Aorta (tissue), 5 donors: ENCODE results near the gene DMBT1. TPM values are rescaled to one million over a fixed set of nuclear protein-coding genes. Genes with fewer than 3 reads are reported as not detected.

Experiments
- ATAC-seq: fragments of 200-7000 bp; cut with Tn5 transposase; one replicate; pipeline ENCODE4 v1.9.1; 2022; ENCODE audit warnings: moderate library complexity; ENCODE audit not compliant: low FRiP score
- DNase-seq, 2 donors: peaks; one replicate each; pipeline ENCODE4 v3.0.0-alpha.2; 2020
- H3K27ac ChIP-seq, 2 donors: one replicate each; pipeline ENCODE4 v1.5.1; 2013; ENCODE audit warnings: low read length in 2 of 2, mild to moderate bottlenecking in 2 of 2, moderate library complexity in 2 of 2, control low read depth in 1 of 2, inconsistent platforms in 1 of 2, low read depth in 1 of 2
- H3K27me3 ChIP-seq, 2 donors: one replicate each; pipeline ENCODE4 v1.6.1; 2013; ENCODE audit warnings: control low read depth in 1 of 2, low read length in 1 of 2, mild to moderate bottlenecking in 1 of 2, moderate library complexity in 1 of 2; ENCODE audit not compliant: insufficient read depth in 2 of 2, control insufficient read depth in 1 of 2
- H3K36me3 ChIP-seq, 2 donors: one replicate each; pipeline ENCODE4 v1.6.1; 2013; ENCODE audit warnings: control low read depth in 1 of 2, low read length in 1 of 2, mild to moderate bottlenecking in 1 of 2; ENCODE audit not compliant: insufficient read depth in 2 of 2, control insufficient read depth in 1 of 2
- H3K4me1 ChIP-seq, 2 donors: one replicate each; pipeline ENCODE4 v1.6.1; 2013; ENCODE audit warnings: low read length in 2 of 2, control low read depth in 1 of 2, mild to moderate bottlenecking in 1 of 2, moderate library complexity in 1 of 2; ENCODE audit not compliant: insufficient read depth in 2 of 2, control insufficient read depth in 1 of 2
- H3K4me3 ChIP-seq, 2 donors: one replicate each; pipeline ENCODE4 v1.5.1; 2013; ENCODE audit warnings: low read length in 2 of 2, control low read depth in 1 of 2, mild to moderate bottlenecking in 1 of 2
- H3K9me3 ChIP-seq: one replicate; pipeline ENCODE4 v1.6.1; 2013; ENCODE audit warnings: mild to moderate bottlenecking, low read length; ENCODE audit not compliant: control insufficient read depth
- WGBS, 2 donors: extraction: QIAGEN DNeasy Blood & Tissue Kit; methylation state at CpG; one replicate each; pipeline ENCODE4 v1.1.7; 2013; 5-methylcytosine and 5-hydroxymethylcytosine counted together
- intact Hi-C, 2 donors: fragments of 100-400 bp; cut with DNase I; formaldehyde crosslinking; loops; one replicate each; pipeline versions ENCODE4 v1.14.2 to v1.15.0; 2022
- polyA plus RNA-seq, 2 donors: library from polyadenylated mRNA; stranded (reverse); fragments of 200-250 nt; gene quantifications; one replicate each; pipeline ENCODE4 v1.2.3, GENCODE V29; 2013
- total RNA-seq, 2 donors: library from RNA; stranded (reverse); fragmentation: NEBNext Ultra II Directional; extraction: Animal tissue kit (Norgen Biotek cat#: 25700); gene quantifications; one replicate each; pipeline ENCODE4 v1.2.1, GENCODE V29; 2021
- donor health status: healthy with polysubstance abuse.
- donor health status: Bipolar disorder and iron deficiency.
- donor health status: DM: no; HTN: no; CAD: no.
- donor health status: DM: no; HTN: no; CAD: no.
- donor health status: DM: yes; HTN: yes; CAD: no.

Gene DMBT1
- total and polyA plus RNA-seq, 4 donors = 0.05 to 4.9 (median 0.11) TPM

DNA sequence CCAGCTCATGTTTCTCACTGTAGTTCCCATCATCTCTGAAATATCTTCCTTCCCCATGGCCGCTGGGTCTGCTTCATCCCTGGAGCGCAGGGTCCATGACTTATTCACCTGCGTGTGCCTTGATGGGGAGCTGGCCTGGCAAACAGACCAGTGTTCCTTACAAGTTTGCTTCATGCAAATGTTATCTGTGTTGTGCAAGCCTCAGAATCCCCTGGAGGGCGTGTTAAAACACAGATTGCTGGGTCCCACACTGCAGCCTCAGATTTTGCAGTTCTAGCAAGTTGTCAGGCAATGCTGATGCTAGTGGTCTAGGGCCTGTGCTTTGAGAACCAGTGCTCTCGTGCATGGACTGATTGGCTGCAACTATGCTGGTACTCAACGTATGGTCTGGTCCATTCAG, 7.2 kb upstream of the DMBT1 start:
- ATAC-seq (no peak), DNase-seq (no peak)
- H3K27me3 ChIP-seq = no peaks in the 10 kb centered on the region
- H3K27ac ChIP-seq = no peak overlapping the region
- 94% methylated on average over 6 of the region's 6 CpGs for WGBS, 2 donors
- H3K36me3 ChIP-seq = no peaks in the 10 kb centered on the region
- no peak overlapping the region for H3K4me3 ChIP-seq
- no peaks in the 10 kb centered on the region for H3K9me3 ChIP-seq
- no peaks in the 10 kb centered on the region for H3K4me1 ChIP-seq
- intact Hi-C loops = no loop called here

DNA sequence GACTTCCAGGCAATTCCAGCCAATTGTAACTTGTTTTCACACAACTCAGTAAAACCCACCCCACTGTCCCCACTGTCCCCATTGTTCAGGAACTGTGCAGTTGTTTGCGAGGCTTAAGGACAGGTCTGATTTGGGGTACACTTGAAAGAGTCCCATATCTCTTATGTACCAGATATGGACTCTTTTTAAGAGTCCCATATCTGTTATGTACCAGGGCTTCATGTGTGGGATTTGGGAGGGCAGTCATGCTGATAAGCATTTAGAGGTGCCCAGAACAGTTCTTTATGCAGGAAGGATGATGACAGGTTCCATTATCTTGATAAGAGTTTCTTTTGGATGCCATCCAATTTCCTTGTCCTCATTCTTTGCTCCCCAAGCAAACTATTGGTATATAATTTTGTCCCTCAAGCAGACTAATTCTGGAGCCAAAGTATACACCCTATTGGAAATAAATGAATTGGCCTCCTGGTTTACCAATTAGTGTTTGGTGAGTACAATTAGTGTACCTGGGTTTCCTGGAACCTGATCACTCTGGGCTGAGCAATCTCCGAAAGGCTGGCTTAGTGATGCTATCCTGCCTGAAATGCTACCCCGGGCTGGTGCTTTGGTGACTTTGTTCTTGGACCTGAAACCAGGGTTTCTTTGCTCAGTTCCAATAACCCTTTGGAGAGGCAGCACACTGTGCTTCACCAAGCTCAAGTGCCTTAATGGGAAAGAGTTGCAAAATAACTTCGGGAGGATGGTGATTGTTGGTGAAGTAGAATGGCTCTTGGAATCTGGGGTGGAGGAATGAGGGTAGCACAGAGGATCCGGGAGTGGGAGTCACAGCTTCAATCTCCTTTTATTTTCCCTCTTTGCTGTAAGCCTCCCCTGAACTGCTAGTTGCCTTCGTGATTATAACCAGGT, 6.2 kb upstream of the DMBT1 start:
- no peaks in the 10 kb centered on the region for H3K36me3 ChIP-seq
- 86 to 88% methylated on average over 6 of the region's 6 CpGs for WGBS, 2 donors
- ATAC-seq (no peak), DNase-seq (no peak)
- intact Hi-C loops = no loop called here
- no peaks in the 10 kb centered on the region for H3K27me3 ChIP-seq
- H3K27ac ChIP-seq = no peak overlapping the region
- no peaks in the 10 kb centered on the region for H3K9me3 ChIP-seq
- H3K4me3 ChIP-seq = no peak overlapping the region
- no peaks in the 10 kb centered on the region for H3K4me1 ChIP-seq

DNA sequence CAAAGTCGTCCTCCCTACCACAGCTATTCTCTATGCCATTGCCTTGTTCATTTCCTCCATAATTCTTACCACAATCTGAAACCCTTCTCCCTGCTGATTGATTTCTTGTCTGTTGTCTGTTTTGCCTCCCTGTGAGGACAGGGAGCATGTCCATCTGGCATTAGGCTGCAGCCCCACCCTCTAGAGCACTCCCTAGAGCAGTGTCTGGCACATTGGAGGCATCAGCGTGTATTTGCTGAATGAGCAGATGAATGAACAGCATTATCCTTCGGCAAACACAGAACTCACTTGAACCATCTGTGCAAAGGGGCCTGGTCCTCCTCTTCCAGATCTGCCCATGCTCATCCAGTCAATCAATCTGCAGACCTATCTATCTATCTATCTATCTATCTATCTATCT, 5.1 kb upstream of the DMBT1 start:
- no peaks in the 10 kb centered on the region for H3K27me3 ChIP-seq
- ATAC-seq (no peak), DNase-seq (no peak)
- no peaks in the 10 kb centered on the region for H3K4me1 ChIP-seq
- no peaks in the 10 kb centered on the region for H3K36me3 ChIP-seq
- H3K9me3 ChIP-seq = no peaks in the 10 kb centered on the region
- H3K27ac ChIP-seq = no peak overlapping the region
- 99 to 100% methylated on average over 3 of the region's 3 CpGs for WGBS, 2 donors
- no peak overlapping the region for H3K4me3 ChIP-seq
- intact Hi-C loops = no loop called here

DNA sequence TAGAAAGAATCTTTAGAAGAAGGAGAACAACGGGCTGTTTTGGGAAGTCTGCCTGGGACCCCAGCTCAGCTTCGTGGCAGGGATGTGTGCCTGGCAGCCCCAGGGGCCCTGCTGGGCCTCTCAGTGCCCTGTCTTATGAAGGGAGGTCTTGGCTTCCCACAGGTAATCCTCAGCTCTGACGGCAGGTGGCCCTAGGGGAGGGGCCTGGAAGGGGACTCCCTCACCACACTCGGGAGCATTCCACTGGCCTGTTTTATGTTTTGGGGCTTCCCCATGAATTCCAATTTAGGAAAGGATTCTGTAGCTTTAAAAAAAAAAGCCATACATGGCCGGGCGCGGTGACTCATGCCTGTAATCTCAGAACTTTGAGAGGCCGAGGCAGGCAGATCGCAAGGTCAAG, 3.0 kb upstream of the DMBT1 start:
- no peak for ATAC-seq
- intact Hi-C loops = no loop called here
- no peaks in the 10 kb centered on the region for H3K4me1 ChIP-seq
- H3K27ac ChIP-seq = no peak overlapping the region
- H3K27me3 ChIP-seq = no peaks in the 10 kb centered on the region
- H3K9me3 ChIP-seq = no peaks in the 10 kb centered on the region
- H3K4me3 ChIP-seq = no peak overlapping the region
- H3K36me3 ChIP-seq = no peaks in the 10 kb centered on the region
- DNase-seq = no peak
- 41 to 44% methylated on average over 9 of the region's 9 CpGs for WGBS, 2 donors

GRCh38 chr10:122558452-122558851, 2.1 kb upstream of the DMBT1 start:
- no peak for ATAC-seq
- WGBS, 2 donors = 91 to 92% methylated on average over 5 of the region's 5 CpGs

GRCh38 chr10:122559228-122559627, 1.3 kb upstream of the DMBT1 start:
- no peaks in the 10 kb centered on the region for H3K36me3 ChIP-seq
- WGBS, 2 donors = 74 to 76% methylated on average over 2 of the region's 2 CpGs

More at GRCh38 chr10:122558452-122558851, 2.1 kb upstream of the DMBT1 start:
- H3K9me3 ChIP-seq = no peaks in the 10 kb centered on the region
- intact Hi-C loops = no loop called here
- no peak for DNase-seq
- H3K27ac ChIP-seq = no peak overlapping the region
- H3K36me3 ChIP-seq = no peaks in the 10 kb centered on the region
- H3K4me1 ChIP-seq = no peaks in the 10 kb centered on the region
- H3K4me3 ChIP-seq = no peak overlapping the region
- no peaks in the 10 kb centered on the region for H3K27me3 ChIP-seq

DNA sequence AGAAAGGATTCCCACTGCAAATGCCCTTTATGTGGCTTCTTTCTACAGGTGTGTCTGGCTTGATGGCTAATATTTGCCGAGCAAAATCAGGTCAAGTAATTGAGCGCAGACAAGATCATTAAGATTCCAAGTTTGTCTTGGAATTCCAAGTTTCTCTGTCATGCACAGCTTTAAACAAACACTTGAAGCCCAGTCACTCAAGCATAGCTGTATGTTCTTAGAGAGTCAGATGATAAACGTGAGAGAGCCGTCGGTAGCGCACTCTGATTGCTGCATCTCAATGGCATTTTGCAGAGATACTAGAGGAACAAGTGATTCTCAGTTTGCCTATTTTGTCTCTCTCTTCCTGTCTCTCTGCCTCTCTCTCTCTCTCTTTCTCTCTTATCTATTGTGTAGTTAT, 658 bp downstream of the DMBT1 start:
- WGBS, 2 donors = 73 to 74% methylated on average over 6 of the region's 6 CpGs
- intact Hi-C loops = no loop called here
- no peak for ATAC-seq

More at GRCh38 chr10:122559228-122559627, 1.3 kb upstream of the DMBT1 start:
- Histone ChIP-seq H3K27ac (no peak overlapping the region), H3K9me3 (no peaks in the 10 kb centered on the region), H3K4me3 (no peak overlapping the region), H3K27me3 (no peaks in the 10 kb centered on the region), H3K4me1 (no peaks in the 10 kb centered on the region)
- ATAC-seq (no peak), DNase-seq (no peak)
- intact Hi-C loops = no loop called here

DNA sequence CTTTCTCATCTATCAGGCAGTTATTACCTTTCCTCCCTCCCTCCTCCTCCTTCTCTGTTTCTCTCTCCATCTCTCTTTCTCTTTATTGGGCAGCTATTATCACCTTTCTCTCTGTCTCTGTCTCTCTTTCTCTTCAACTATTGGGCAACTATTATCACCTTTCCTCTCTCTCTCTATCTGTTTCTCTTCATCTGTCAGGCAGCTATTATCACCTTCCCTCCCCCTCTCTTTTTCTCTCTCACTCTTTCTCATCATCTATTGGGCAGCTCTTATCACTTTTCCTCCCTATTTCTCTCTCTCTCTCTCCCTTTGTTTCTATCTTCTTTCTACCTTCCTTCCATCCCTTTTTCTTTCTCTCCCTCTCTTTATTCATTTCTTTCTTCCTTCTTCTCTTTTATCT, 1.2 kb downstream of the DMBT1 start:
- H3K36me3 ChIP-seq = no peaks in the 10 kb centered on the region
- H3K4me1 ChIP-seq = no peaks in the 10 kb centered on the region
- no peak for DNase-seq
- H3K9me3 ChIP-seq = no peaks in the 10 kb centered on the region
- H3K27me3 ChIP-seq = no peaks in the 10 kb centered on the region
- ATAC-seq = no peak
- H3K27ac ChIP-seq = no peak overlapping the region
- intact Hi-C loops = no loop called here
- H3K4me3 ChIP-seq = no peak overlapping the region

More for the DNA sequence above, 658 bp downstream of the DMBT1 start:
- no peak for DNase-seq
- Histone ChIP-seq H3K27ac (no peak overlapping the region), H3K9me3 (no peaks in the 10 kb centered on the region), H3K36me3 (no peaks in the 10 kb centered on the region), H3K27me3 (no peaks in the 10 kb centered on the region), H3K4me1 (no peaks in the 10 kb centered on the region), H3K4me3 (no peak overlapping the region)

- H3K4me1 ChIP-seq = no peaks in the 10 kb centered on the region
- intact Hi-C loops = loop anchor here (1.0 to 5.0 kb wide), 8 partner anchors 118 to 283 kb away; no protein-coding TSS in a partner anchor
- H3K27me3 ChIP-seq = no peaks in the 10 kb centered on the region
- no peaks in the 10 kb centered on the region for H3K9me3 ChIP-seq
- H3K4me3 ChIP-seq = no peak overlapping the region
- H3K36me3 ChIP-seq = no peaks in the 10 kb centered on the region
- DNase-seq (no peak), ATAC-seq (no peak)
- H3K27ac ChIP-seq = no peak overlapping the region
Measured at GRCh38 chr10:122564980-122565379, 4.4 kb downstream of the DMBT1 start.
